HG03045 (cell line): ENCODE results near the gene FAM98C.
A peak's percentile ranks its signal among the peaks of the same experiment; 100 is the strongest.
"Not testable (repeated sequence)": the region's sequence is repeated elsewhere in the genome, so short reads cannot be mapped to it uniquely, and the experiment has no call there.

Experiments used
- ATAC-seq: cut with Tn5 transposase; IDR thresholded peaks from one replicate; pipeline ENCODE4 v1.9.1; 2021; ENCODE audit warnings: mild to moderate bottlenecking, moderate library complexity; ENCODE audit not compliant: unreplicated experiment

FAM98C gene

DNA sequence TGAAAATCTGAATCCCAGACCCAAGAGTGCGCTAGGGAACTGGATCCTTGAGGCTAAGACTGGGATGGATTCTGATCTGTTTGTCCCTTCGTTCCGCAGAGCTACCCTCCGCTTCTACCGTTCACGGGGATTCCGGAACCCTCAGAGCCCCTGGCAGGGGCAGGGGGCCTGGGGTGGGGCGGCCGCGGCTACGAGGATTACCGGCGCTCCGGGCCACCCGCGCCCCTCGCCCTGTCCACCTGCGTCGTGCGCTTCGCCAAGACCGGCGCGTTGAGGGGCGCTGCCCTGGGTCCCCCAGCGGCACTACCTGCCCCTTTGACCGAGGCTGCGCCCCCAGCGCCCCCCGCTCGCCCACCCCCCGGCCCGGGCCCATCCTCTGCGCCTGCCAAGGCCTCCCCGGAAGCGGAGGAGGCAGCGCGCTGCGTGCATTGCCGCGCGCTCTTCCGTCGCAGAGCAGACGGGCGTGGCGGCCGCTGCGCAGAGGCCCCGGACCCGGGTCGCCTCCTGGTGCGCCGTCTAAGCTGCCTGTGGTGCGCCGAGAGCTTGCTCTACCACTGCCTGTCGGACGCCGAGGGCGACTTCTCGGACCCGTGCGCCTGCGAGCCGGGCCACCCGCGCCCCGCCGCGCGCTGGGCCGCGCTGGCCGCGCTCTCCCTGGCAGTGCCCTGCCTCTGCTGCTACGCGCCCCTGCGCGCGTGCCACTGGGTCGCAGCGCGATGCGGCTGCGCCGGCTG, 7.3 kb upstream of the FAM98C start:
- no peak for ATAC-seq

DNA sequence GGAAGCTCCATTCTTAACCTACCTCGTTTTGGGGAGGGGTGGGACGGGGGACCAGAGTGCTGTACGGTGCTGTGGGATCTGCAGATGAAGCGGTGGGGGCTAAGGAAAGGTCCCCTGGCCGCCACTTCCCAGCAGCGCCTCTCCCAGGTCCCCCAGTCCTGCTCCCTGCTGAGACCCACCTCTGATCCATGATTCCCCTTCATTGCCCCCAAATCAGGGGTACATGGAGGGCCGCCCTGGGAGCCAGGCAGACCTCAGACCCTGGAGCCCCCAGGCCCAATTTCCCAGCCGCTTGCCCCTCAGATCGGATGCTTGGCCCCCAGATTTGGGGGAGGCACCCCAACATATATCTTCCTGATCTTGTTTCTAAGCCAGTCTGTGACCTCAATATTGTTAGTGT, 3.8 kb upstream of the FAM98C start:
- no peak for ATAC-seq

DNA sequence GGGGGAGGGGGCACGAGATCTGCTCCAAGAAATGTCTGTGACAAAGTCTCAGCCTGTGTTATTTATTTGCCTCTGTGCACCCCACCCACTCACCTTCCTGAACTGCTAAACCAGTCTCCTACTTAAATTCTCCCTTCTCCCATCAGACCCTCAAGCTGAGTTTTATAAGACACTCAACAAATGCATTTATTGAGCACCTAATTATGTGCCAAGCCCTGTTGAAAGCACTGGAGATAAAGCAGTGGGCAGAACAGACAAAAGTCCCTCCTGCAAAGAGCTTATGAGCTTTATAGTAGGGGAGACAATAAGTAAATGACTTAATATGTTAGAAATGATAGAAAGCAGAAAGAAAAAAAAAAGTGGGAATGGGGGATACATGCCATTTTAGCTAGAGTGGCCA, 3.4 kb upstream of the FAM98C start:
- ATAC-seq: no peak

DNA sequence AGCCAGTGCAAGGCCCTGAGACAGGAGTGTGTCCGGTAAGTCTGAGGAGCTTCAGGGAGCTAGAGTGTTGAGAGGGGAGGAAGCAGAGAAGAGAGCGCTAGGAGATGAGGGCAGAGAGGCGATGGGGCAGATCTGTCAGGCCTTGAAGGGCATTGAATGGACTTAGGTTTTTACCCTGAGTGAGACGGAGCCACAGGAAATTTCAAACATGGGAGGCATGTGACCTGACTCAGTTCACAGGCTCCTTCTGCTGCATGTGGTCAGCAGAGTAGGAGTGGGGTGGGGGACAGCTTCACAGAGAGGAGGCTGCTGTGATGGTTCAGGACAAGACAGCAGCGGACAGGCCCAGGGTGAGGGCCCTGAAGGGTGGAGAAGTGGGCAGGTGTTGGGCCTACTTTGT, 2.5 kb upstream of the FAM98C start:
- ATAC-seq: no peak

DNA sequence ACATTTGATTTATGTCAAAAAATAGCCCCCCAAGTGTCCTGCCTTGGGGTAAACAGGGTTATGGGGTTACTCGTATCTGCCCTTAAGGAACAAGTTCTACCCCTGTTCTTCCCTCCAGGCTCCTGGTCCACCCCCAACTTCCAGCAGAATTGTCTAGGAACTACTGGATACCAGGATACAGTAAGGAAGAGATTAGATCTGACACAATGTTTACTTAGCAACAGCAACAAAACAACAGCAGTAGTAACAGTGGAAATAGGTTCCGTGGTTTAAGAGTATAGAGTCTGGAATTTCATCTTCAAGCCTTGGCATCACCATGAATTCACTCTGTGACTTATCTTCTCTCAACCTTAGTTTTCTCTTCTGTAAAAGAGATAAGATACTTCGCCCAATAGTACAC, 1.7 kb upstream of the FAM98C start:
- no peak for ATAC-seq

DNA sequence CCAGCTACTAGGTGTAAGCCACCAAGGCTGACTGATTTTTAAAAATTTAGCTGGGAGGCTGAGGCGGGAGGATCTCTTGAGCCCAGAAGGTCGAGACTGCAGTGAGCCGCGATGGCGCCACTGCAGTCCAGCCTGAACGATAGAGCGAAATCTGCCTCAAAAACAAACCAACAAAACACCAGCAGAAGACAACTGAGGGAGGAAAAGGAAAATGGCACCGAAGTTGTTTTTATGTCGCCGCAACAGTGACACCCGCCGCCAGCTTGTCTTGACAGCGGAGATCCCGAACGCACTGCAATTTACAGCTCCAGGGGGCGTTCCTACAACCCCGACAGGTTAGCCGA, 298 bp upstream of the FAM98C start:
- ATAC-seq: peak; percentile 3

DNA sequence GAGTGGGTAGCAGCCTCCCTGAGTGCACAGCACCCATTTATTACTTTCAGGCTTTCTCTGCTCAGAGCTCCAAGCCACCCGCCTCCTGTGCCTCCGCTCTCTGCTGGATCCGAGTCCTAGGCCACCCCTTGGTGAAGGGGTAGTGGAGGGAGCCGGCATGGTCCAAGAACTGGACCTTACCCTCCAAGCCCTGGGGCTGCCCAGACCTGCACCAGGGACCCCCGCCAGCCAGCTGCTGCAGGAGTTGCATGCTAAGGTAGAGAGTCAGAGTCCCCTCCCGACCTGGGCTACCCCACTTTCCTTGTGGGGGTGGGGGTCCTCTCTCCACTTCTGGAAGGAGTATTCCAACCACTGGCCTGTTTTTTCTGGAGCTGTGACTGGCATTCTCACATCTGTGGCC, 2.0 kb downstream of the FAM98C start:
- no peak for ATAC-seq

DNA sequence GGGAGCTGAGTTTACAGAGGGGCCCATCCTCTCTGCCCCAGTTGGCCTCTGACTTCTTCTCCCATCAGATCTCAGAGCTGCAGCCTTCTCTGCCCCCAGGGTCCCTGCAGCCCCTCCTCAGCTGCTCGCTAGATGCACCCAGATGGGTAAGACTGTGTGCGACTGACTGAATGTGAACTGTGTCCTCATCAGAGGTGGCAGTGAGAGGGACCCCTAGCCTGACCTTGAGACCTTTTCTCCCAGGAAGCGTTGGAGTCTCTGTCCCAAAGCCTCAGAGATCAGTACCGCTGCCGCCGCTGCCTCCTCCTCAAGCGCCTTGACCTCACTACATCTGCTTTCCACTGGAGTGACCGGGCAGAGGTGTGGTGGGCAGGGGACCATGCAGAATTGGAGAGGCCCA, 2.4 kb downstream of the FAM98C start:
- no peak for ATAC-seq

DNA sequence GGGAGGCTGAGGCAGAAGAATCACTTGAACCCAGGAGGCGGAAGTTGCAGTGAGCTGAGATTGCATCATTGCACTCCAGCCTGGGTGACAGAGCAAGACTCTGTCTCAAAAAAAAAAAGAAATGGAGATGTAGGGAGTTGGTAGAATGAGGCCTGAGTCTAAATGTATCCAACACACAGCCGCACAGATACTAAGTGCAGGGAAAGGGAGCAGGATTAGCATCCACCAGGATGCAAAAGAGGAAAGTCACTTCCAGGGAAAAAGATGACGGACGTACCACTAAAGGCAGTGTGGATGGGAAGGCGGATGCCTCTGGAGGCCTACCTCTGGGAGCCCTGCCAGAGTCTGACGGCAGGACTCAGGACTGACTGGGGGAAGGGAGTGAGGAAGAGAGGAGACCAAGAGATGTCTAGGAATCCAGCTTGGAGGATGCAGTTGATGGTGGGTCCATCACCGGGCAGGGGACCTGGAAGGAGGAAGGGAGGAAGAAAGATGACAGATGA, 6.8 kb downstream of the FAM98C start:
- no peak for ATAC-seq

DNA sequence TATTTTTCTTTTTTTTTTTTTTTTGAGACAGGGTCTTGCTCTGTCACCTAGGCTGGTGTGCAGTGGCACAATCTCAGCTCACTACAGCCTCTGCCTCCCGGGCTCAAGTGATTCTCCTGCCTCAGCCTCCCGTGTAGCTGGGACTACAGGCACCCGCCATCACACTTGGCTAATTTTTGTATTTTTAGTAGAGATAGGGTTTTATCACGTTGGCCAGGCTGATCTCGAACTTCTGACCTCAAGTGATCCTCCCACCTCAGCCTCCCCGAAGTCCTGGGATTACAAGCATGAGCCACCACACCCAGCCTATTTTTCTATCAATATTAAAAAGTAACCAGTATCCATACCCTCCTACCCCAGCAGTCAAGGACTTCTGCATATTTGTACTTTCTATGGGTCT, 7.5 kb downstream of the FAM98C start:
- ATAC-seq: not testable (repeated sequence)

DNA sequence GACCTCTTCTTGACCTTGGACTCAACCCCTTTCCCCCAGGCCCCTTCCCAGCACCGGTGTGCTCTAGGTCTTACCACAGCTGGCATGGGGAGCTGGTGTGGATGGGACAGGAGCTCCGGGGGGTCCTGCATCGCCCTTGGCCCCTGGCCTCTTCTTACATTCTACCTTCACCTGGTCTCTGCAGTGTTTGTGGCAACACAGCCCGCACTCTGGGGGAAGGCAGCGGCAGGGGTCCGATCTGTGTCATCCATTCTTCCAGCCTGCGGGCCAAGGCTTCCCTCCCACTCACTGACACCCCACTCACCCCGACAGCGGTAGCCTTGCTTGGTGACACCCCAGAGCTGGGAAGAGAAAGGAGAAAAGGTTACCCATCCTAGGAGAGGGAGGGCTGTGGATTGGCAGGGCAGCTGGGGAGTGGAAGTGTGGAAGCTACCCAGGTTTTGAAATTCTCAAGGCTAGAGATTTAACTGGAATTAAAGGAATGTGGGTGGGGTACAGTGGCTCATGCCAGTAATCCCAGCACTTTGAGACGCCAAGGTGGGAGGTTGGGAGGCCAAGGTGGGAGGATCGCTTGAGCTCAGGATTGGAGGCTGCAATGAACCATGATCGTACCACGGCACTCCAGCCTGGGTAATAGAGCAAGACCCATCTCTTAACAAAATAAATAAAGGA, 8.3 kb downstream of the FAM98C start:
- ATAC-seq: no peak

DNA sequence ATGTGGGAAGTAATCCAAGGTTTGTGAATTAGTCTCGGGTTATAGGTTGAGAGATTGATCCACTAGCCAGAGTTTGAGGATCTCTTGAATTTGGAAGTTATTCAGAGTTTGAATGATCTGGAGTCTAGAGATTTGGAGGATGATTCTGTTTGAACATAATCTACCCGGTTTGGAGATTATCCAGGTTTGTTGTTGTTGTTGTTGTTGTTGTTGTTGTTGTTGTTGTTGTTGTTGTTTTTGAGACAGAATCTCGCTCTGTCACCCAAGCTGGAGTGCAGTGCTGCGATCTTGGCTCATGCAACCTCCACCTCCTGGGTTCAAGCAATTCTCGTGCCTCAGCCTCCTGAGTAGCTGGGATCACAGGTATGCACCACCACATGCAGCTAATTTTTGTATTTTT, 9.0 kb downstream of the FAM98C start:
- ATAC-seq: not testable (repeated sequence)

DNA sequence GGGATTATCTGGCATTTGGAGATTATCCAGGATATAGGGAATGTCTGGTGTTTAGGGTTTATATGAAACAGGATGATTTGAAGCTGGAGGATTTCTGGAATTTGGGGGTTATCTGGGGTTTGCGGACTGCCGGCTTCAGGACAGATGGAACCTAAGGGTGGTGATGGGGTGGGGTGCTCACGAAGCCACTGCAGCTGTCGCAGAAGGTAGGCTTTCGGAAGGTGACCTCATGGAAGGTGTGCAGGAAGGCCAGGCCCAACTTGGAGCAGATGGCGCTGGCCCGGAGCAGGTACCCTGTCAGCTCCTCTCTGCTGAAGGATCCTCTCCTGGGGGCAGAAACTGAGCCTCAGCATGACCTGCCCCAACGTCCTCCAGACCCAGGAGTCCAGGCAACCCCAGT, 9.6 kb downstream of the FAM98C start:
- ATAC-seq: no peak

DNA sequence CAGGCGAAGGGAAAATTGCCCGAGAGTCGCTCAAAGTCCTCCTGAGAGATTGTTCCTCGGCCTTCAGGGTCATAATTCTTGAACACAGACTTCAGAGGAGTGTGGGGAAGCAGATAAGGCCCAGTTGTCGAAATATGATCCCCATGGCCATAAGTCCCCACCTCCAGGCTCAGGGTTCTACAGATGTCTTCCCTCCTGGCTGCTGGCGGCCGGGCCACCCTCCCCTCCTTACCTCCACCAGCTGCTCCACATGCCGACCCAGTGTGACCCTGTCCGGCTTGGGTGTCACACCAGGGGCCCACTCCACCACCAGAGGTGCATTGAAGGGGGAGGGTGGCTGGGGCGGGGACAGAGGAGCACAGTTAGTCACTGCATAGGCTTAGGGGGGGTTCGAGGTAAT, 10.1 kb downstream of the FAM98C start:
- no peak for ATAC-seq

DNA sequence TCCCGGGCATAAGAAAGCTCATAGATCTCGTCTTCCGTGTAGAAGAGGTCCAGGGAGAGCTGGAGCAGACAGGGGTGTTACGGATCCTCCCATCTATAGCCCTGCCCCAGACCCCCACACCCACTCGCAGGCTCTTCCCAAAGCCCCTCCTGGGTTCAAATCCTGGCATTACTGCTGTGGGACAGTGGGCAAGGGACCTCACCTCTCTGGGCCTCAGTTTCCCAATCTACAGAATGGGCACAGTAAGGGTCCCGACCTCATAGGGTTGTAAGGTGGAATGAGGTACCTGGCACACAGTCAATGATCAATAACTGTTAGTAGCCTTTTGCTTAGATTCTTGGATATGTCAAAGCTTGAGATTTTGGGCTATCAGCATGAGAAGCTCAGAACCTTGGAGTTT, 10.5 kb downstream of the FAM98C start:
- ATAC-seq: no peak

DNA sequence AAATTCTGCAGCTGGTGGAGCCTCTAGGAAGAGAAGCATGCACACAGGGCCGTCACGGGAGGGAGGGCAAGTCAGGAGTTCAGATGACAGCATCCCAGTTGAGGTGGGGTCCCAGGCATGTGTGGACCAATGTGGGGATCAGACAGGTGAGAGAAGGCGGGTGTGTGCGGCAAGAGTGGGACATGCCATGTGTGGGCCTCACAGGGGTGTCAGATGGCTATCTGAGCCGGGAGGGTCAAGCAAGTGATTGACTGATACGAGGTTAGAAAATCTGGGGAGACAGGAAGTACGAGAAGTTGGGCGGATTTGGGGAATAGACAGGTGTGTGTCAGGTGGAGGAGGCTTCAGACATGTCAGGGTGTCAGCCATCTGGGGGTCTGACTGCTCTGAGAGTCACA, 14.3 kb downstream of the FAM98C start:
- ATAC-seq: no peak

DNA sequence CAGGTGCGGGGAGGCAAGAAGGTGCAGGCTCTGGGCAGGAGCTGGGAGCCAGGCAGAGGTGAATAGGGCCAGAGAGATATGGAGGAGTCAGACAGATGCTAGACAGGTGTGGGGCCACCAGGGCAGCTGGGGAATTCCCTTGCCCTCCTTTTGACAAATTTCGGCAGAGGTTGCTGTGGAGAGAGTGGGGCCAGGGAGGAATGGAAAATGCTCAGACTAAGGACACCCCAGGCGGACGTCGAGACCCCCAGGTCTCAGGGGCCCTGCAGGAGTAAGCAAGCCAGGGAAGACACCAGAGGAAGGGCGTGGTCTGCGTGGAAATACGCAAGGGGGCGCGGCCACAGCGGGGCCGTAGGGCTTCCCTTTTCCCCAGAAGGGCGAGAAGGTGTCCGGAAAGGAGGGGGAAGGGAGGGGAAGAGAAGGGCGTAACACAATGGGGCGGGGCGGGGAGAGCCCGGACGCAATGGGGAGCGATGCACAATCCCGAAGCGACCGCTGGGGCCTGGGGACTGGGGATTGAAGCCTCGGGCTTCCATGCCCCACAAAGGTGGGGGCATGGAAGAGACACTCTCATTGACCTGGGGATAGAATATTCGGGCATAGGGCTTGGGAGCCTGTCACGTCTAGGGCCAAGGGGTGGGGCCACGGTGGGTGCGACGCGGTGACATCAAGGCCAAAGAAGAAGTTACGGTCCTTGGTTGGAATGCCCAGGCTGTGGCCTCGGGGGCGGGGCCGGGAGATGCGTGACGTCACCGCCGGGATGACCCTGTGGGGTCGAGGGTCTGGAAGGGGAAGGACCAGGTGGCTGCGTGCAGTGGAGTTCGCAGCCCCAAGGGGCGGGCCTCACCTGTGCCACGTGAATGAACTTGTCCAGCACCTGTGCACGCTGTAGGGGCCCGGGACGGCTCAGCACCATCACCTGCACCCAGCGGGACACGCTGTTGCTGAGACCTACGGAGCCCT, 14.9 kb downstream of the FAM98C start:
- ATAC-seq: no peak

DNA sequence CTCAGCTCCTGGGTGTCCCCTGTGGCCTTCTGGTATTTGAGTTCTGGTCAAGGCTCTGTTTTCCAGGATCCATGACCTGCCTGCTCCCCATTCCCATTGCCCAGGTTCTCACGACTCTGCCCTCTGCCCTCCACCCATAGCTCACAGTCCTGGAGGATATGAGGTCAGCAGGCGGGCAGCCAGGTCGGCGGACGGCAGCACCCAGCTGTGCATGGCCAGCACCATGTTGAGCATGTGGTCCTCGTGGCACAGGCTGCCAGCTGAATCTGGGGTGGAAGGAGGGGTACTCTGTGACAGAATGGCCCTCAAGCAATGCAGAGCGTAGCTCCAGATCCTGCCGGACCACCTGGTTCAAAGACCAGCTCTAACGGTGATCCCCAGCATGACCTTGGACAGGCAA, 18.0 kb downstream of the FAM98C start:
- no peak for ATAC-seq

DNA sequence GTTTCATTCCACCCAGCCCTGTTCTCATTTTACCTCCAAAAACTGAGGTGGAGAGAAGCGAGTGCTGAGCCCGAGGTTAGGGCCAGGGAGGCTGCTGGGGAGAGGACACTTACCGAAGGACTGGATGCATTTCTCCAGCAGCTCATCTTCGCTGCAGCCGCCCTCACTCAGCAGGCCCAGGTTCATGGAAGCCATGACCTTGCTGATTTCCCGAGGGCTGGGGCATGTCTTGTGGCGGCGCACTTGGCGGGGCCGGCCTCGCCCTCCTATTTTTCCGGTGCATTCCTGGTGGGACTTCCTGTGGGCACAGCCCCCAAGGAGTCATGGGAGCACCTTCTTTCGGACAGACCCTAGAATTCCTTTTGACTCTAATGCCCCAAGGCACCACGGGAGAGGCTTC, 19.0 kb downstream of the FAM98C start:
- no peak for ATAC-seq

DNA sequence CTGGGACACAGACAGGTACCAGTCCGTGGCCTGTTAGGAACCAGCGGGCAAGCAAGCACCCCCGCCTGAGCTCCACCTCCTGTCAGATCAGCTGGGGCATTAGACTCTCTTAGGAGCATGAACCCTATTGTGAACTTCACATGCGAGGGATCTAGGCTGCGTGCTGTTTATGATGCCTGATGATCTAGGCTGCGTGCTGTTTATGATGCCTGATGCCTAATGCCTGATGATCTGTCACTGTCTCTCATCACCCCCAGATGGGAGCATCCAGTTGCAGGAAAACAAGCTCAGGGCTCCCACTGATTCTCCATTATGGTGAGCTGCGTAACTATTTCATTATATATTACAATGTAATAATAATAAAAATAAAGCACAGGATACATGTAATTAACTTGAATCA, 19.5 kb downstream of the FAM98C start:
- no peak for ATAC-seq

DNA sequence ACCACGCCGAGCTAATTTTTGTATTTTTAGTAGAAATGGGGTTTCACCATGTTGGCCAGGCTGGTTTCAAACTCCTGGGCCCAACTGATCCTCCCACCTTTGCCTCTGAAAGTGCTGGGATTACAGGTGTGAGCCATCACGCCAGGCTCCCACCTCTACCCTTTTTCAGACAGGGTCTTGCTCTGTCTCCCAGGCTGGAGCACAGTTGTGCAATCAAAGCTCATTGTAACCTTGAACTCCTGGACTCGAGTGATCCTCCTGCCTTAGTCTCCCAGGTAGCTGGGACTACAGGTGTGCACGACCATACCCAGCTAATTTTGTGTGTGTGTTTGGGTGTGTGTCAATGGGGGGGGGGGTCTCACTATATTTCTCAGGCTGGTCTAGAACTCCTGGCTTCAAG, 21.4 kb downstream of the FAM98C start:
- ATAC-seq: no peak
